ENCODE results near the gene IFT122.

Gene IFT122

DNA sequence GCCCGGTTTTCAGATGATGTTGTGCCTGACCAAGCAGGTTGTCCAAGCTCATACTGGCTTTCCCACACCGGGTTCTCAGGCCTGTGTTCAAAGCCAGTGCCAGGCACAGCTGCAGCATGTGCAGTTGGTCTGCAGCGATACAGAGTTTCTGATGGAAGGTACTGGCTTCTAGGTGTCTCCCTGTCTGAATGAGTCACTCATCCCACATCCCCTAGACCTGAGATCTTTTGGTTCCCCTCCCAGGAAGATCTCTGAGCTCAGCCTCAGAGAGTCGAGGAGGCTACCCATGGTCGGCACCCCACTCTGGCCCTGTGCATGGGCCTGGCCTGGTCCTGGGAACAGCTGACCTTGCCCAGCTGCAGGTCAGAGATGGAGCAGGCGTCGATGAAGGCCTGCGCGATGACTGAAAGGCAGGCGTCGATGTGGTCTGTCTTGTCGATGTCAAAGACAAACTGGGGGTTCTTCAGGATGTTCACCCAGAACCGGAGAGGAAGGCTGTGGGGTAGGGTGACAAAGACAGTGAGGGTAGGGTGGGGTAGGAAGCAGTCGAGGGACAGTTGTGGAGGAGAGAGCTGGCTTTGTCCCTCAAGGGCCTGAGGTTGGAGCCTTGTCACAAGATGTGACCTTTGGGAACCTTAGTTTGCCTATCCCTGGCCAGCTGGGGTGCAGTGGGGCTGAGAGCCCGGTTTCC is 118.2 kb downstream of the IFT122 start:
- no peak for DNase-seq (ENCODE audit: low read depth)

DNA sequence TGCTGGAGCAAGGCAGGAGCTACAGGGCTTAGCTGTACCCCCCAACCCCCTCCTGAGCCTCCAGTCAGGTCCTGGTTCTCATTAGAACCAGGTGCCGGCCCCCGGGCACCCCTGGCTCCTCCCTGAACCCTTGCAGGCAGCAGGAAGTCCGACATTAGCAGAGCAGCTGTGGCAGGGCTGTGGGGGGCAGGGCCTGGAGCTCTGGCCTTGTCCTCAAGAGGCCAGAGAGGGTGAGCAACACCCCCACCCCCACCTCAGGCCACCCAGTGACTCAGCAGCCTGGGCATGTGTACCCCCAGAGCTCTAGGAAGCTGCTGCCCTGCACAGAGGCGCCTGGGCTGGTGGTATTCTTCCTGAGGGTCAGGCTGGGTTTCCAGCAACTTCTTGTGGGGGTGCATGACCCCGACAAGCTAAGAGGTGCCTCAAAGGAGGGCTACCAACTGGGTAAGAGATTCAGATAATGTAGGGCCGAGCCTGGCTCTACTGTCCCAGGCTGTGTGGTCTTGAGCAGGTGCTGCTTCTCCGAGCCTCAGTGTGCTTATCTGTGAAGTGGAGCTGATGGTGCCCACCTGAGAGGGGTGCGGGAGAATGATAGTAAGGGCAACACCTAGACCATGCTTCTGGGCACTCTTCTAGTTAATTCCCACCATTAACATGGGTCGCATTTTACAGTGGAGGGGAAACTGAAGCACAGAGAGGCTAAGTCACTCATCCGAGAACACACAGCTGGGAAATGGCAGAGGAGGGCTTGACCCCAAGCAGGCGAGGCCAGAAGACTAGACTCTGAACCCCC is 118.9 kb downstream of the IFT122 start:
- DNase-seq (ENCODE audit: low read depth) = no peak

DNA sequence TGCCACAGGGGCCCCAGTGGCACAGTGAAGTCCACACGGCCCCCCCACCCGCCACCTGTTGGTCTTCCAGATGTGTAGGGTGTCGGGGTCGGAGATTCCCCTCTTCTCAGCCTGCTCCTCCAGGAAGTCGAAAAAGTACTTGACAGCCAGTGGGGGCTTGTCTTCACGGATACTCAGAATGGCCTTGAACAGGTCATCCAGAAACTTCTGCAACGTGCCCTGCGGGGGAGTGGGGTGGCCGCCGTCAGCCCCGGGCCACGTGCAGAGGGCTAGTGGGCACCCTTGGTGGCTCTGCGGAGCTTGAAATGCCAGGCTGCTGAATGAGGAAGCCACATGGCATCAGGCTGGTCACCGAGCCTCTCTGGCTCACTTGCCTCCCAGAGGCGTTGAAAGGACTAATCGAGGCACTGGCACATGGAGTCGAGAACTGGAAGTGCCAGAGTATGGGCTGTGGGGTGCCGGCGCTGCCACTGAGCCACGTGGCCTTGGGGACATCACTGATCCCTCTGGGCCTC is 119.6 kb downstream of the IFT122 start:
- no peak for DNase-seq (ENCODE audit: low read depth)

DNA sequence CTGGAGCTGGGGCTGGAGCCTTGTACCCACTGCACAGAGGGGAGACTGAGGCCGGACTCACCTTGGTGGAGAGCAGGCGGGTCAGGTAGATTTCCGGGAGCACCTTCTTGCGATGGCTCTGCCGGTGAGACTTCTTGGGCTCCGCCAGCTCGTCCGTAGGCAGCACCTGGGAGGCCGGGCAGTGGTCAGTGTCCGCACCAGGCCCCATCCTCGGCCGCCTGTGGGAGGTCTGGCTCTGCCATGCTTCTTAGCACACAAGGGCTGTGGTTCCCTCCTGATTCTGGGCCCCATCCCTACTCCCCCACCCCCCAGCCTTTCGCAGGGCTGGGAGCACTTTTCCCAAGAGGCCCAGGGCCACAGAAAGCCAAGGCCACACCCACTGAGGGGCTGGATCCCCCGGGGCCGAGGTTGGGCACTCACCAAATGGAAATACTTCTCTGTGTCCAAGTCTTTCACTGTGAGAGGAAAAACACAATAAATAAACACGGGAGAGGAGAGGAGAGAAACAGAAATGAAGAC is 120.3 kb downstream of the IFT122 start:
- no peak for DNase-seq (ENCODE audit: low read depth)

DNA sequence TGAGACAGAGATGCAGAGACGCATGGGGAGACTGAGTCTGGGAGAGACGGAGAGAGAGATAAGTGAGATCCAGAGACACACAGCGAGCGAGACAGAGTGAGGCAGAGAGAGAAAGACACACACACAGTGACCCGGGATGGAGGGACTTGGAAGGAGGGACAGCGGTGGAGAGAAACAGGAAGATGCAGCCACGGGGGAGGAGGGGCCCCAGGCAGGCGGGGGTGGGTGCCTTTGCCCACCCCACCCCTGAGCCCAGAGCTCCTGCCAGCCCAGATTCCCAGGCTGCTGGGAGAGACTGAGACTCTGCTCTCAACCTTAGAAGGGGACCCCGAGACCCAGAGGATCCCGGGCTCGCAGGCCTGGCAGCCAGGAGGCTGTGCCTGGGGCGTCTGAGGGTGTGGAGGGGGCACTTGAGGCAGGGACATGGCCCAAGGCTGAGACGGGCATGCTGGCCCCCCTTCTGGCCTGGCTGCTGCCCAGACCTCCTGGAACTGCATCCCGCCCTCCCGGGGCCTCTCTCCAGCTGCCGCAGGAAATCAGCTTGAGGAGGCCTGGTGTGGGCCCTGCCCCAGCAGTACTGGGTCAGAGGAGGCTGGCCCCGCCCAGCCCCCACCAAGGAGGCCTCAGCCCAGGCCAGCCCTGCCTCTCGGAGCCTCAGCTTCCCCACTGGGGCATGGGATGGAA is 121.0 kb downstream of the IFT122 start:
- DNase-seq (ENCODE audit: low read depth) = no peak

DNA sequence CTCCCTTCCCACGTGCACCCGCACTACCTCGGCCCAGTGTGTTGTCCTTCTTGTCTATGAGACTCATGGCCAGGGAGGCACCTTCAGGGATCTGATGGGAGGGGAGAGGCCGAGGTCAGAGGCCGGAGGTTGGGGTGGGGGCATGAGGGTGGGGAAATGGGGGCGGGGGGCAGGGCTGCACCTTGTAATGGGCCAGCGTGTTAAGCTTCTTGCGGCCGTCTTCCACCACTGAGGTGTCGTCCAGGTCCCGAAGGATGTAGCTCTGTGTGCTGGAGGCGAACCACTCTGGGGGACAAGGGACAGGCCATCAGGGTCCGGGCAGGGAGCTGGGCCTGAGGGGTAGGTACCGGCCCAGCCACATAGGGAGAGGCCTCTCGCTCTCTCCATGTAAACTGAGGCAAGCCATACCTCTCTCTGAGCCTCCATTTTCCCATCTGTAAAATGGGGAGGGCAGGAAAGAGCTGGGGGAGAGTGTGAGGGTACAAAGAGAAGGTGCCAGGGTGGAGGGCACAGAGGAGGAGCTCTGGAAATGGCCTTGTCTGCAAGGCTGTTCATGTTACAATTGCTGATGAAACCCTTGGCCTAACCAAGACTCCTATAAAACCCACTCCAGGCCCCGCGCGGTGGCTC is 121.7 kb downstream of the IFT122 start:
- DNase-seq (ENCODE audit: low read depth) = no peak

DNA sequence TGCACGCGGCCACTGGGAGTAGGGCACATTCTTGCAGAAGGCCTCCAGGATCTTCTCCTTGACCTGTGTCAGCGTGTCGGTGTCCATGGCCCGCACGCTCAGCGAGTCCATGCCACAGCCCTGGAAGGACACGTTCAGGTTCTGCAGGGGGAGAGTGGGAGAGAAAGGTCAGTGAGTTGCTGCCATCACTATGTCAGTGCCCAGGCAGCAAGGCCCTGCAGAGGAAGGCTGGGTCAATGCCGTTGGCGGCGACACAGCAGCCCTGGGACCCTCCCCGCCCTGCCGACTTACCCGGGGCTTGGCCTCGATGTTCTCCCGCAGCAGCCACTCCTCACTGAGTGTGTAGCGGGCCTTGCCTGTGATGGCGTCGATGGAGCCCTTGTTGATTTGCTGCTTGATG is 122.8 kb downstream of the IFT122 start:
- DNase-seq (ENCODE audit: low read depth) = no peak

DNA sequence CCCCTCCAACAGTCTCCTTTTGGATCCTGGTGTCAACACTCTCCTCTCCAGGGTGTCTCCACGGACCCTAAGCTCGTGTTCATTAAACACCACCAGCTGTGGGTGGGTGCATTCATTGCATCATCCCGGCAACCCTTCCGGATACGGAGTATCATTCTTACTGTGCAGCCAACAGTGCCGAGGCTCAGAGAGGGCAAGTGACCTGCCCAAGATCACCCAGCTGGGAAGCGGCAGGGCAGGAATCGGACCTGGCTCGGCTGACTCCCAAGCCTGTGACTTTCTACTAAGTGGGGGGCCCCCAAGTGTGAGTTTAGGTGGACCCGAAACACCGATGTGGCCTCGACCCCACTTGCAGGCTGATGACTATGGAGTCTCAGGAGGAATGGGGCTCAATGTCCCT is 123.3 kb downstream of the IFT122 start:
- no peak for DNase-seq (ENCODE audit: low read depth)

DNA sequence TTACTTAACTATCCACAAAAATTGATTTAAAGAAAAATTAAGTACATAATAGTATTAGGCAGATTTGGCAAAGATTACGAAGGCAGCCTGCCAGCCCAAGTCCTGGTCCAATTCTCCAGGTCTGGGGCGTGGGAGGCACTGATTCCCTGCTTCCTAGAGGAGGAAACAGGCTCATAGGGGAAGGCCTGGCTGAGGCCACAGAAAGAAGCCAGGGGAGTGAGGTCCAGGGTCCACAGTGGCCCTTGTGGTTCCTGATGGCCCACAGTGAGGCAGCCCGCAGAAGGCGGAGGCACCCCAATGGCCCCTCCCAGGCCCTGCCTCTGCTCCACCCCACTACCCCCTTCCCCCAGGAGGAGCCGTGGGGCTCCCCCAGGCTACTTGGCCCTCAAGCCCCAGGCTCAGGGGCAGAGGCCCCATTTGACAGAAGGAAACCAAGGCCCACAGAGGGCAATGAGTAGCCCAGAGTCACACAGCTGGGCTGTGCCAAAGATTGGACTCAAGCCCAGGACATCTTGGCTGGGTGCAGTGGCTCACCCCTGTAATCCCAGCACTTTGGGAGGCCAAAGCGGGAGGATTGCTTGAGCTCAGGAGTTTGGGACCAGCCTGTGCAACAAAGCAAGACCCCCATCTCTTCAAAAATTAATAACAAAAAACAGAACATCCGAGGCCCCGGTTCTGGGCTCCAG is 124.0 kb downstream of the IFT122 start:
- no peak for DNase-seq (ENCODE audit: low read depth)

DNA sequence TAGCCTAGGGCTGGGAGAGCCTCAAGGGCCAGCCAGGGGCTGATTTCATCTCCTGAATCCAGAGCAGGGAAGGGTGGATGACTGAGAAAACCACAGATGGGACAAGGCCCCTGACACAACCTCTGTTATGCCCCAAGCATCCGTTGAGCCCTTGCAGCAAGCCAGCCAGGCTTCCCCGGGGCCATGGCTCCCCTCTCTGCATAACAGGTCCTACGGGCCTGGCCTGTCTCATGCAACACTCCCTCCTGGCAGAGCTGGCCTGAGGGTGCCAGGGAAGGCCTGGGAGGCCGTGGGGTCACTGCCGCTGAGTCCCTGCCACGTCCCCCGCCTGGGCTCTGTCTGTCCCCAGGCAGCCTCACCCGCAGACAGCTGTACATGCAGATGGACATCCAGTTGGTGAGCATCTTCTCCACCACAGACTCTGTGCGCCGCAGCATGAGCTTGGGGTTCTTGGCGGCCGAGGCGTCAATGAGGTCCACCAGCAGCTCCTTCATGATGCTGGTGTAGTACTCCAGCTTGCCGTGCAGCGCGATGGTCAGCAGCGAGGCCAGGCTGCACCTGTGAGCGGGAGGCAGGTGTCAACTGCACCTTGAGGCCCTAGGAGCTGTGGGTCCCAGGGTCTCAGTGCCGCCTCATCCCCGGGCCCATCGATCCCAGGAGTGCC is 125.1 kb downstream of the IFT122 start:
- no peak for DNase-seq (ENCODE audit: low read depth)

DNA sequence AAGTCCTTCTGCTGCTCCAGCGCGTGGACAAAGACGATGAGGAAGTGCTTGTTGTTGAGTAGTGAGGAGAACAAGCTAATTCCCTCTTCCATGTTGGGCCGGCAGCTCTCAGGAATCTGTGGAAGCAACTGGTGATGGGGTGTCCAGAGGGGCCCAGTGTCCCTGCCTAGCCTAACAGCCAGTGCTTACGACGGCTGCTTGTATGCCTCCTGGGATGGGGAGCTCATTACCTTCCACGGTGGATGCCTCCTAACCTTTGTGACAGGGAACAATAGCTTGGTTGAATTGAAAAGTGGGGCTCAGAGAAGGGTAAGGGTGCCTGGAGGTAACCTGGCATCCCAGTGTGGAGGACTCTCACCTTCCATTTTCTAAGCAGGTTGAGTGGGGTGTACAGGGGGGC is 125.9 kb downstream of the IFT122 start:
- DNase-seq (ENCODE audit: low read depth) = no peak

DNA sequence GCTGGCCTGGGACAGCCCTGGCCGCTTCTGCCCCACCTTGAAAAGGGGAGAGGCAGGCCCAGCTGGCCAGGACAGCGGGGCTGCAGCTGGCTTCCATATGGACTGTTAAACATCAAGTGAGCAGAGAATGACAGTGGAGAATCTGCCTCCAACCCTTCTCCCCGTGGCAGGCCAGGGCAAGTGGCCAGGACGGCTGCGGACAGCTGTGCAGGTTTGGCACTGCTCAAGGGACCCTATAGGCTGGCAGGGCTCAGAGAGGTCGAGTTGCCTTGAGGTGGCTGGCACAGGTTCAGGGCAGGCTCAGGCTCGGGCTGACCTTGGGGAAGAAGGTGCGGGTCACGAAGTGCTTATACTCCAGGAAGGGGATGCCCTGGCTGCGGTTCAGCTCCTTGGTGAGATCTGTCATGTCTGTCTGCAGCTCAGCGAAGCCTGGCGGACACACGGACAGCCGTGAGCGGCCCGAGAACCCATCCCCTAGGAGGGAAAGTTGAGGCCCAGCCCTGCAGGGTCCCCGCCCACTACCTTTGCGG is 127.2 kb downstream of the IFT122 start:
- no peak for DNase-seq (ENCODE audit: low read depth)

DNA sequence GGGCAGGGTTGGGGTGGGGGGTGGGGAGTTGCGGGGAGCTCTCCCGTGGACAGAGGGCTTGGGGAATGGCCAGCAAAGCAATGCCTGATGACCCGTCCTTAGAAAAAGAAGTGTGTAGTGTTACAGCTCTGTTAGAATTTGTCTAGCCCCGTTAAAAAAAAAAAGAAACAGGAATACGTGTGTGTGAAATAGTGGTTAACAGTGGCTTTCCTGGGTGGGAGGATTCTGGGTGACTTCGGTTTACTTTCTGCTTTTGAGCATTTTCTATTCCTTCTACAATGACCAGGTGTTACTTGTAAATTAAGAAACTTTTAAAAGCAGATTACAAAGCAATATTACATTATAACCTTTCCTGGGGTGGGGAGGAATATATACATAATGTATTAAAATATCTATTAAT is 127.9 kb downstream of the IFT122 start:
- no peak for DNase-seq (ENCODE audit: low read depth)

DNA sequence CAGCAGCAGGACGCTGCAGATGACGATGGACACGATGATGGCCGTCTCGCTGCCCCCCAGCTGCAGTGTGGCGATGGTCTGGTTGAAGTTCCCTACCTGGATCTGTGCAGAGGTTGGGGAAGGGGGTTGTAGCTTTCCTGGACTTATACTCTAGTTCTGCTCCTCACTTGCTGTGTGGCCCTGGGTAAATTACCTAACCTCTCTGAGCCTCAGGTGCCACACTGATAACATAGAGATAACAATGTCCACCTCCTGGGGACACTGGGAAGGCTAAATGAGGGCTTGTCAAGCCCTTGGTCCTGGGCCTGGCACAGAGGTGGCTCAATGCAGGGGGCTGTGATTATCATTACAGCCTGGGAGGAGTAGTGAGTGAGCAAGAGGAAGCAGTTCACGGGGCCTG is 129.8 kb downstream of the IFT122 start:
- DNase-seq (ENCODE audit: low read depth) = no peak

Data from stimulated activated CD8-positive, alpha-beta memory T cell treated with anti-CD3 and anti-CD28 coated beads, Interleukin-4, amount 100 ng/mL, for 24 hours (primary cell).